KOPT-K1 (cell line): ENCODE measurements around the gene IL16.

Source experiments
- H3K27ac ChIP-seq: fragments of 200-600 bp; sonication (generic); 2 replicates; pipeline ENCODE4 v1.5.1; 2016; ENCODE audit warnings: antibody characterized with exemption, mild to moderate bottlenecking, low read depth, low read length; ENCODE audit not compliant: poor library complexity, severe bottlenecking
- H3K36me3 ChIP-seq: fragments of 200-600 bp; sonication (generic); 2 replicates; pipeline ENCODE4 v1.5.1; 2017; ENCODE audit warnings: antibody characterized with exemption, mild to moderate bottlenecking, low read length, moderate library complexity; ENCODE audit not compliant: insufficient read depth
- H3K9me3 ChIP-seq: fragments of 200-600 bp; sonication (generic); 2 replicates; pipeline ENCODE4 v1.5.1; 2017; ENCODE audit warnings: antibody characterized with exemption, low read length, mild to moderate bottlenecking; ENCODE audit not compliant: insufficient read depth, poor library complexity, severe bottlenecking

The IL16 gene

GRCh38 chr15:81363276-81363675, 166.6 kb downstream of the IL16 start:
- Histone ChIP-seq H3K9me3 (no peaks in the 10 kb centered on the region), H3K27ac (no peak overlapping the region), H3K36me3 (no peaks in the 10 kb centered on the region)
